Activated T-helper 1 cell treated with anti-CD3 and anti-CD28 coated beads, Interleukin-12 subunit alpha, Interleukin-12 subunit beta, Interleukin-2, Interleukin-4 antibody, amounts not matched to agents 30 ng/mL and 10 ng/mL and 1 ng/mL, durations not matched to agents 14 hours and 24 hours and 36 hours (primary cell): ENCODE data around the gene ATR. TPM values are rescaled to one million over a fixed set of nuclear protein-coding genes. Genes with fewer than 3 reads are reported as not detected.
"Not testable (repeated sequence)": the region's sequence is repeated elsewhere in the genome, so short reads cannot be mapped to it uniquely, and the experiment has no call there.

Experiments used
- DNase-seq: peaks from one replicate; pipeline ENCODE4 v3.0.0; 2021; ENCODE audit warnings: low spot score
- H3K27ac Mint-ChIP-seq: one replicate; pipeline ENCODE4 v1.8.0; 2021; ENCODE audit warnings: mild to moderate bottlenecking, mixed read lengths
- H3K27me3 Mint-ChIP-seq: one replicate; pipeline ENCODE4 v1.8.0; 2022; ENCODE audit warnings: mild to moderate bottlenecking, moderate library complexity, mixed read lengths; ENCODE audit not compliant: insufficient read depth
- H3K36me3 Mint-ChIP-seq: one replicate; pipeline ENCODE4 v1.8.0; 2021; ENCODE audit warnings: low read depth, mixed read lengths
- H3K4me1 Mint-ChIP-seq: one replicate; pipeline ENCODE4 v1.8.0; 2021; ENCODE audit warnings: low read depth, mixed read lengths
- H3K4me3 Mint-ChIP-seq: one replicate; pipeline ENCODE4 v1.8.0; 2021; ENCODE audit warnings: mild to moderate bottlenecking, moderate library complexity, mixed read lengths
- H3K9me3 Mint-ChIP-seq: one replicate; pipeline ENCODE4 v1.8.0; 2021; ENCODE audit warnings: mixed read lengths
- intact Hi-C: fragments of 100-400 bp; cut with micrococcal nuclease; formaldehyde crosslinking; loops from one replicate; pipeline ENCODE4 v1.15.1; 2024
- total RNA-seq: library from RNA; stranded (reverse); gene quantifications from 2 replicates; pipeline ENCODE4 v1.2.3, GENCODE V29; 2022

ATR gene
- total RNA-seq, 1 donor from 2014 or later = 27.0 TPM

GRCh38 chr3:142418926-142419592 is 159.5 kb downstream of the ATR start:
- no peaks in the 10 kb centered on the region for H3K27me3 Mint-ChIP-seq
- H3K36me3 Mint-ChIP-seq = peaks cover 37% of the 10 kb centered on the region
- H3K27ac Mint-ChIP-seq = peak overlapping the region; percentile 24
- no peak overlapping the region for H3K4me3 Mint-ChIP-seq
- peaks cover 8% of the 10 kb centered on the region for H3K4me1 Mint-ChIP-seq
- no peaks in the 10 kb centered on the region for H3K9me3 Mint-ChIP-seq
- intact Hi-C loops = no loop called here
- no peak for DNase-seq

DNA sequence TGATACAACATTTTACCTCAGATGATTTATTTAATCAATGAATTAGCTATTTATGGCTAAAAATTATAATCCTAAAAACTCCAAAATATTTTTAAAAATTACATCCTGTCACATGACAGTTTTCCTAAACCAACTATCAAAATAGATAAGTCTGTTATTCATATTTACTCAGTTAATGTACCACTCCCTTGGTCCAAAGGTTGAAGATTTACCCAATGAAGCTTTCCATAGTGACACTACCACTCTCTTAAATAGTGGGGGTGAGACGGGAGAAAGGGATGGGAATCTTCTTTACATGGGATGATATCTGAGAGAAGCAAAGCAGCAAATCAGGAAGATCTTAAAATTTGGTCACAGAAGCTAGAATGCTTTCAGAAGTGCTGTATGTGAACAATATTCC is 161.2 kb downstream of the ATR start:
- Mint-ChIP-seq H3K9me3 (no peaks in the 10 kb centered on the region), H3K4me1 (no peaks in the 10 kb centered on the region), H3K27ac (no peak overlapping the region), H3K27me3 (no peaks in the 10 kb centered on the region), H3K36me3 (peaks cover 39% of the 10 kb centered on the region), H3K4me3 (no peak overlapping the region)
- intact Hi-C loops = no loop called here
- DNase-seq = no peak

- DNase-seq, H3K27ac Mint-ChIP-seq, H3K4me1 Mint-ChIP-seq, H3K9me3 Mint-ChIP-seq, intact Hi-C loops, H3K27me3 Mint-ChIP-seq, H3K4me3 Mint-ChIP-seq: not testable (repeated sequence)
- peaks cover 41% of the 10 kb centered on the region for H3K36me3 Mint-ChIP-seq
These were observed 178.0 kb downstream of the ATR start for GRCh38 chr3:142400537-142400936.

Other genes with a start within 250 kb of the ATR start
- gene XRN1, start 130.7 kb downstream of the ATR start, total RNA-seq = 48.0 and 52.7 TPM in 2 replicates
- gene PLS1, start 17.7 kb upstream of the ATR start, total RNA-seq = 4.4 and 4.8 TPM in 2 replicates
- 0.66 and 1.1 TPM in 2 replicates for gene TRPC1, start 145.3 kb upstream of the ATR start, total RNA-seq